A549 (cell line): ENCODE results near the gene PLD5. TPM values are rescaled to one million over a fixed set of nuclear protein-coding genes. Genes with fewer than 3 reads are reported as not detected.
"Not testable (repeated sequence)": the region's sequence is repeated elsewhere in the genome, so short reads cannot be mapped to it uniquely, and the experiment has no call there.

Experiments used
- ATAC-seq, 2 experiments: fragments of 200-7000 bp in 1 of 2; fragments of >200 bp in 1 of 2; cut with Nextera tagmentation in 1 of 2; cut with Tn5 transposase in 1 of 2; 3 replicates each; pipeline versions ENCODE4 v1.8.0 to v1.9.1; 2018 to 2020; ENCODE audit warnings: mild to moderate bottlenecking in 1 of 2, moderate library complexity in 1 of 2
- CTCF ChIA-PET: fragments of 300-600 bp; sonication (Branson Sonifier 250); formaldehyde crosslinking; extraction: SDS; loops from one replicate; lab custom pipeline; 2021; ENCODE audit warnings: antibody characterized with exemption, inconsistent platforms; lab: Yijun Ruan, JAX
- POLR2A ChIA-PET: fragments of 350-600 bp; formaldehyde crosslinking; extraction: SDS; loops from one replicate; lab custom pipeline; 2021; ENCODE audit warnings: antibody characterized with exemption, inconsistent platforms; lab: Yijun Ruan, JAX
- DNase-seq, 2 experiments: peaks; one replicate each; pipeline versions ENCODE4 v3.0.0 to v3.0.0-alpha.2; 2011 to 2016; ENCODE audit warnings: low read depth in 1 of 2, low spot score in 1 of 2
- FAIRE-seq: peaks from 2 replicates; lab custom pipeline; 2011; peaks lifted over from hg19 to GRCh38; lab: Jason Lieb, UNC
- H3K27ac ChIP-seq, 2 experiments: fragments of >200 bp; sonication (Bioruptor Twin); formaldehyde crosslinking; 3 replicates each; pipeline ENCODE4 v1.5.1; 2016 to 2017
- H3K4me1 ChIP-seq: fragments of >200 bp; sonication (Bioruptor Twin); formaldehyde crosslinking; 3 replicates; pipeline ENCODE4 v1.6.1; 2016
- H3K4me2 ChIP-seq: fragments of >200 bp; sonication (Bioruptor Twin); formaldehyde crosslinking; 3 replicates; pipeline ENCODE4 v1.6.1; 2016
- H3K4me3 ChIP-seq: fragments of >200 bp; sonication (Bioruptor Twin); formaldehyde crosslinking; 3 replicates; pipeline ENCODE4 v1.5.1; 2016
- H3K9me3 ChIP-seq: fragments of >200 bp; sonication (Bioruptor Twin); formaldehyde crosslinking; 3 replicates; pipeline ENCODE4 v1.6.1; 2016
- CTCF ChIP-seq: fragments of >200 bp; sonication (Bioruptor Twin); formaldehyde crosslinking; IDR thresholded peaks from 3 replicates; pipeline ENCODE4 v1.5.1; 2016
- FOSB ChIP-seq: fragments of 250-450 bp; sonication (Bioruptor Pico); IDR thresholded peaks from 2 replicates; pipeline ENCODE4 v1.5.0; 2020; ENCODE audit warnings: mild to moderate bottlenecking, moderate library complexity
- FOSL2 ChIP-seq, 2 experiments: fragments of 450-650 bp in 1 of 2; fragments of >200 bp in 1 of 2; sonication (Bioruptor Twin) in 1 of 2; formaldehyde crosslinking; IDR thresholded peaks; 2 replicates each; pipeline versions ENCODE4 v1.5.0 to v1.6.1; 2016 to 2020; ENCODE audit warnings: mild to moderate bottlenecking in 1 of 2, moderate library complexity in 1 of 2
- GATA3 ChIP-seq: IDR thresholded peaks from 2 replicates; pipeline ENCODE4 v1.6.1; 2012; ENCODE audit warnings: borderline replicate concordance
- JUN ChIP-seq, 2 experiments: fragments of >200 bp; sonication (Bioruptor Twin); formaldehyde crosslinking; IDR thresholded peaks; 2 replicates in 1 of 2; 3 replicates in 1 of 2; pipeline ENCODE4 v1.6.1; 2016 to 2017
- KDM1A ChIP-seq: fragments of 200-600 bp; sonication (generic); IDR thresholded peaks from 2 replicates; pipeline ENCODE4 v1.6.1; 2016; ENCODE audit warnings: low read depth, mild to moderate bottlenecking
- MAFK ChIP-seq: fragments of 450-650 bp; IDR thresholded peaks from 2 replicates; pipeline ENCODE4 v1.6.1; 2014; ENCODE audit not compliant: partially characterized antibody
- RCOR1 ChIP-seq: fragments of 150-350 bp; IDR thresholded peaks from 2 replicates; pipeline ENCODE4 v1.6.1; 2014; ENCODE audit warnings: antibody characterized with exemption, low read length, low read depth
- ZFP36 ChIP-seq: fragments of 450-650 bp; IDR thresholded peaks from 2 replicates; pipeline ENCODE4 v1.6.1; 2014; ENCODE audit warnings: borderline replicate concordance; ENCODE audit not compliant: partially characterized antibody
- WGBS: methylation state at CpG from one replicate; pipeline ENCODE4 v1.1.6; 2017; ENCODE audit errors: missing lambda C conversion rate; 5-methylcytosine and 5-hydroxymethylcytosine counted together
- polyA plus RNA-seq, 4 experiments: library from polyadenylated mRNA; depleted of rRNA in 3 of 4; stranded (reverse); fragments of >200 nt; fragmentation: RNase III in 1 of 4; extraction: RNeasy Plus Mini Kit Qiagen cat#74134 plus additional on column Dnase treatment in 1 of 4; gene quantifications; 2 replicates in 3 of 4; 3 replicates in 1 of 4; pipeline ENCODE4 v1.2.3, GENCODE V29; 2011 to 2017

PLD5 gene
- polyA plus RNA-seq, 2 of the 4 experiments (the other 2 are of a cell fraction), result 1.5 to 1.7 TPM

- DNase-seq (no peak), ATAC-seq (no peak), FAIRE-seq (no peak)
- H3K4me1 ChIP-seq, result no peaks in the 10 kb centered on the region
- H3K9me3 ChIP-seq, result no peaks in the 10 kb centered on the region
- H3K4me2 ChIP-seq, result no peak overlapping the region
- TF ChIP-seq JUN (IDR thresholded peaks at IDR 0.05), result no peak
- no peak for TF ChIP-seq FOSL2 (IDR thresholded peaks at IDR 0.05)
- no peak for TF ChIP-seq FOSL2 (CRISPR knock-in tag; IDR thresholded peaks at IDR 0.05)
- no peak for TF ChIP-seq RCOR1
- TF ChIP-seq GATA3, result no peak
- no peak for TF ChIP-seq FOSB (CRISPR knock-in tag)
- H3K27ac ChIP-seq, result no peak overlapping the region
- CTCF ChIA-PET, result interaction anchor here (0.6 kb wide), 1 partner anchor 331 kb away, joined by 4 read pairs; no protein-coding TSS in a partner anchor
- POLR2A ChIA-PET, result no interaction called here
- no peak overlapping the region for H3K4me3 ChIP-seq
- WGBS, result 54% methylated on average over 5 of the region's 5 CpGs
Observed at GRCh38 chr1:242398351-242398750, 126.1 kb downstream of the PLD5 start.

- no peak overlapping the region for H3K4me2 ChIP-seq
- no peak overlapping the region for H3K27ac ChIP-seq
- no peak for FAIRE-seq
- CTCF ChIA-PET, result no interaction called here
- DNase-seq, result no peak
- no peak for TF ChIP-seq ZFP36
- 0 out of 2 replicates have a peak, but pooled peaks have one; percentile 61 for TF ChIP-seq KDM1A
- H3K4me1 ChIP-seq, result no peaks in the 10 kb centered on the region
- ATAC-seq, result no peak
- POLR2A ChIA-PET, result no interaction called here
- no peaks in the 10 kb centered on the region for H3K9me3 ChIP-seq
- H3K4me3 ChIP-seq, result no peak overlapping the region
Observed at GRCh38 chr1:242391896-242392295, 132.6 kb downstream of the PLD5 start.

GRCh38 chr1:242376121-242376520, 148.4 kb downstream of the PLD5 start:
- not testable (repeated sequence) for ATAC-seq
- 36% methylated on average over 6 of the region's 6 CpGs for WGBS

GRCh38 chr1:242350446-242350845, 174.1 kb downstream of the PLD5 start:
- H3K4me2 ChIP-seq, H3K9me3 ChIP-seq, H3K27ac ChIP-seq, H3K4me1 ChIP-seq, H3K4me3 ChIP-seq, POLR2A ChIA-PET, FAIRE-seq, DNase-seq, CTCF ChIA-PET, ATAC-seq: not testable (repeated sequence)
- WGBS, result 67% methylated on average over 3 of the region's 3 CpGs

More at GRCh38 chr1:242376121-242376520, 148.4 kb downstream of the PLD5 start:
- DNase-seq, result peak in 1 of 2 experiments; percentile 15
- FAIRE-seq, CTCF ChIA-PET, H3K4me3 ChIP-seq, H3K9me3 ChIP-seq, H3K4me1 ChIP-seq, POLR2A ChIA-PET, H3K27ac ChIP-seq: not testable (repeated sequence)
- H3K4me2 ChIP-seq, result peak overlapping the region; percentile 29; the same call in 1 of the 3 replicates

GRCh38 chr1:242349636-242350035, 174.9 kb downstream of the PLD5 start:
- no peak overlapping the region for H3K4me3 ChIP-seq
- no peak overlapping the region for H3K4me2 ChIP-seq
- no peak for ATAC-seq
- H3K9me3 ChIP-seq, result no peaks in the 10 kb centered on the region
- H3K27ac ChIP-seq, result no peak overlapping the region
- ChIA-PET CTCF (no interaction called here), POLR2A (no interaction called here)
- DNase-seq, result no peak
- FAIRE-seq, result no peak
- WGBS, result 69% methylated on average over 1 of the region's 1 CpG
- H3K4me1 ChIP-seq, result no peaks in the 10 kb centered on the region
- no peak for TF ChIP-seq CTCF

- H3K4me1 ChIP-seq, result peaks cover 13% of the 10 kb centered on the region; the same call in 1 of the 3 replicates
- CTCF ChIA-PET, FAIRE-seq, ATAC-seq, H3K4me2 ChIP-seq, POLR2A ChIA-PET, H3K4me3 ChIP-seq: not testable (repeated sequence)
- peak; percentile 90 for TF ChIP-seq MAFK
- TF ChIP-seq, all 56 proteins: peak for 1; not testable (repeated sequence) for 55
- not testable (repeated sequence) for H3K27ac ChIP-seq, DNase-seq, H3K9me3 ChIP-seq
- WGBS, result 84% methylated on average over 5 of the region's 5 CpGs
Observed at GRCh38 chr1:242330865-242331264, 193.6 kb downstream of the PLD5 start.
